GM18519 (cell line): Measurements from ENCODE around the gene PSMG4.

Experiments
- ATAC-seq: cut with Tn5 transposase; IDR thresholded peaks from one replicate; pipeline ENCODE4 v1.9.1; 2021; ENCODE audit warnings: mild to moderate bottlenecking, moderate library complexity; ENCODE audit not compliant: unreplicated experiment, low FRiP score

PSMG4 gene

DNA sequence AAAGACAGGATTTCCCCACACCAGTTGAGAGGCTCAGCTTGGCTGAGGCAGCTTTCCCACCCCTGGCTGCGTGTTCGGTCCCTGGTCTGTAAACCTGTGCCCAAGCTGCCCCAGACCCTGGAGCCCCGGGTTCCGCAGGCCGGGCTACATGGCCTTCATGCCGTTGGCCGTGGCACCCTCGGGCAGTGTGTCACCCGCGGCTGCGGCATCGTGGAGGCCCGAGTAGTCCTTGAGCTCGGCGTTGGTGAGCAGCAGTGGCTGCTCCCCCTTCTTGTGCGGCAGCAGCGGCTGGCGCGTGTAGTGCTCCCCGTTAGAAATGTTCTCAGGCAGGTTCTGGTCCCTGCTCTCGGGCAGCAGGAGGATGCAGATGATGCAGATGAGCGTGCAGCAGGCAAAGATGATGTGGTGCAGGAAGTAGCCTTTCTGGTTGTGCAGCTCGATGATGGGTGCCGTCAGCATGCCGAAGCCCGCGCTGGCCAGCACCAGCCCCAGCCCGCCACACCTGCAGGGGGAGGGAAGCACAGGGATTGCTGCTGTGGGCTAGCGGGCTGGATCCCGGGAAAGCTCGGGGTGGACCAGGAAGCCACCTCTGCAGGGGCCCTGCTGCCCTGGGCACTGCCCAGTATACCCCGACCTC, 14.3 kb downstream of the PSMG4 start:
- no peak for ATAC-seq

DNA sequence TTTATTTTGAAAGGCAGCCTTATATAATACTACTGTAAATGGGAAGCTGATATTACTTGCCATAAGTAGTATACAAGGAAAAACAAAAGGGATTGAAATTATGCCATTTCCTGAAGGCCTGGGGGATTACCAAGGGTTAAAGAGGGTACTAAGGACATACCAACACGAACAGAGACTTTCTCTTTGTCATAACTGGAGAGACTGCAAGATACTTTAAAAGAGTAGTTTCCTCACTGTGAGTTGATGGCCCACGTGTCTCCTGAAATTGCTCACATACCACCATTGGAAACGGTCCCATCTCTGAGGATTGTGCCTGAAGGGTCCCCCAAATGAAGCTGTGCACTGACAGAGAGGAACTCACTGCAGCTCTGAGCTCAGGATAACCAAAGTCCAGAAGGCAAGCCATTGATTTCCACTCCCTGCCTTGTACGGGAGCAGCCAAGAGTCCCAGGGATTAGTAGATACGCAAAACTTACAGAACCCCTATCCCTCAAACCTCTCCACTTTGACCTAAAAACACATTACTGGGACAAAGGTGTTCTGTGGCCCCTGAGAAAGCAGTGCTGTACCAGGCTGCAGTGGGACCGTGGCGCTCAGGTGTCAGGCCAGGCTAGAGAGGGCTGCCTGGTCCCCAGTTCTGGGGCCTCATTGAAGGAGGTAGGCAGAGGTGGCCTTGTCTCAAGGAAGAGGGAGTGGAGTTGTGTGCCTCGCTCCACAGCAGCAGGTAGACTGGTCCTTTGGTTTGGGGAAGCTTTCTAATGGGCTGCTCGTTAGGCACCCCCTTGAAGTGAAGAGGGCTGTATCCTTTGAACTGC, 15.2 kb downstream of the PSMG4 start:
- ATAC-seq = no peak

DNA sequence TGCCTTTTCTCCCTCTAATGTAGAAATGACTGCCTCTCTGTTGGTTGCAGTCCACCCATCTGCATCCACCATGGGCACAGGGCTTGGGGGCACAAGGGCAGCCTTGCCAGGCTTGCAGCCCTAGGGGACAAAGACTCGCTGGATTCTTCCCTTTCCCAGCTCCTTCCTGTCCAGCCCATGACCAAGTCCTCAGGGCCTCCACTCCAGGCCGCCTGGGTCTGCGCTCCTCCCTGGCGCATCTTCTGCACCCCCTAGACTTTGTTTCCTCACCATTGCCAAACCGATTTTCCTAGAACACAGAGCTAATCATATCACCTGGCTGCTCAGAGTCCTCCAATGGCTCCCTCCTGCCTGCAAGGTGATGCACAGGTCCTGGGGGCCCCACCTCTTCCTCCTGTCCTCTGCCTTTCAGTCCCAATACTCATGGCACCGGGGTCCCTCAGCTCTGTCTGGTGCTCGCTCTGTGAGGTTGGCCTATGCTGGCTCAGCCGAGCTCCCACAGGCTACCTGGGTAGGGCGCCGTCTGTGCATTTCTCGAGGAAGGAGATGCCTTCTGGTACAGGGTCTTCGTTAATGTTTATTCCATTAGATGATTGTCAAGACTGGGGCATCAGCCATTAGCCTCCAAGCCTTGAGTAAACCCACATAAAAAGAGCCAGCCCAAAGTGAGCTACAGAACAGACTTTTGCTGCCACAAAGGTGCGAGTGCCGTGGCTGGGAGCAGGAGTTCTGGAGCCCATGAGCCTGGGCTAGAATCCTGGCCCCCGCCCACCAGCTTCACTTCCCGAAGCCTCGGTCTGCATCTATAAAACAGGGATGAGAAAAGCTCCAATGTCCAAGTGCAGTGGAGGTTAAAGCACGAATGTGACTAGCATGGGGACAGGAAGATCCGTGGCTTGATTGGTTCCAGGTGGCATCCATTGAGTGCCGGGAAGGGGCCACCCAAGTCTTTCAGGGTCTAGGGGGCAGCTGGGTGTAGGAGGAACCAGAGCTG, 17.7 kb downstream of the PSMG4 start:
- ATAC-seq = no peak

DNA sequence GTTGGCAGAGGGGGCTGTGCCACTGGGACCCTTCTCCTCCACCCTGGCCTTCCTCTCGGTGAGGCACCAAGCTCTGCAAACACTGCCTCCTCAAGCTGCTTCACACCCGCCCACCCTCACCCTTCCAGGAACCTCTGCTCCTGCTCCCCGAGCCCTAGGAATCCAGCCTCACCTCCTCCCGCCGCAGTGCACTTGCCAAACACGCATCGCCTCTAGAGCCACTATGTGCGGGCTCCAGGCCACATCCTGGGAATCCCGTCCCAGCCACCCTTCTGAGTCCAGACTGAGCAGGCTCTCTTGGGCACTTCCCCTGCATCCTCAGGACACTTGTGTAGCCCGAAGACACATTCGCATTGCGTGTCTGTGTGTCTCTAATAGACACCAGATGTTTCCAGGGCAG, 18.5 kb downstream of the PSMG4 start:
- no peak for ATAC-seq

DNA sequence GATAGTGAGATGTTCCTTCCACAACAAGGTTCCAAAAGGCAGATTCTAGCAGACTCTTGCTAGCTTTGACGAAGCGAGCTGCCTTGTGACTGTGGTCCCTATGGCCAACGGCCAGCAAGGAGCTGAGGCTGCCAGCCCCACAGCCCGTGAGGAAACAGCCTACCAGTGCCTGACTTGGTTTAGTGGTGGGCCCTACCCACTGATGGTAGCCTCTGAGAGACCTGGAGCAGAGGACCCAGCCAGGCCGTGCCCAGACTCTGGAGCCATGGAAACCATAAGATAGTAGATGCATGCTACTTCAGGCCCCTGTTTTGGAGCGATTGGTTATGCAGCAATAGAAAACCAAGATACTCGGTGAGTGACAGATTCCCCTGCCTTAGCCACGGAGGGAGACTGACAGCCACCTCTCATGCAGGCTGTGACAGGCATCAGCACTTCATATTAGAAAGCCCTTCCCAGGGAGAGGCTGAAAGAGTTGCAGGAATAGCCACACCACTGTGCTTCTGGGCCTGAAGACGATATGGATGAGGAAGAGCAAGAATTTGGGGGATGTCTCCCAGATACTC, 19.2 kb downstream of the PSMG4 start:
- ATAC-seq = no peak

DNA sequence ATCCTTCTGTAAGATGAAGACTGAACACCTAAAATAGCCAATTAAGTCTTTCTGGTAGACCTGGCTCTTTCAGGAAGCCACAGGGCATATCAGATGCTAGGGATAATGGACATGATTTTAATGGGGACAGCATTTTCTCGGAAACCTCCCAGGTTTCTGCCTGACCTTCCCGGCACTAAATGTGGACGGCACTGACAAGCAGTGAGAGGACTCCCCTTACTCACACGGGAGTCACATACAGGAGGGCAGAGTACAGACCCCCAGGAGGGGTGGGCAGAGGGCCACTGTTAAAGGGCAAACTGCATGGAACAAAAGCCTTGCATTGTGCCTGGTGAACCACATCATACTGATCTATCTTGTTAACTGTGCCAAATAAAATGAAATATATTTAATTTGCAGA, 19.9 kb downstream of the PSMG4 start:
- ATAC-seq = no peak

DNA sequence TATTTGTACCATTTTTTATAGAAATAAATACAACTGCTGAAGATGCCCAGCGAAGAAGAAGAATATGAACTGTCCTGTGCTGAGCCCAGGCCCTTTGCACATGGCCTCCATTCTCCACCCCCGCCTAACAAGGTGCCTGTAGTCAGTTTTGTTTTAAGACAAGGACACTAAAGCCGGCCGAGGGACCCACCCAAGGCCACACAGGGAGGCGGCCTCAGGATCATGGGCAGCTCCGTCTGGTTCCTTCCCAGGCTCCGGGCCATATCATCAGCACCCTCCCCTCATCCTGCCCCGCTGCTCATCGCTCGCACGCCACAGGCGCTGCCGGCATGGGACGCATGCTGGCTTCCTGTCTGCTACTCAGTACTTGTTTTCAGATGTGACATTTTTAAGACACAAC, 21.3 kb downstream of the PSMG4 start:
- no peak for ATAC-seq

DNA sequence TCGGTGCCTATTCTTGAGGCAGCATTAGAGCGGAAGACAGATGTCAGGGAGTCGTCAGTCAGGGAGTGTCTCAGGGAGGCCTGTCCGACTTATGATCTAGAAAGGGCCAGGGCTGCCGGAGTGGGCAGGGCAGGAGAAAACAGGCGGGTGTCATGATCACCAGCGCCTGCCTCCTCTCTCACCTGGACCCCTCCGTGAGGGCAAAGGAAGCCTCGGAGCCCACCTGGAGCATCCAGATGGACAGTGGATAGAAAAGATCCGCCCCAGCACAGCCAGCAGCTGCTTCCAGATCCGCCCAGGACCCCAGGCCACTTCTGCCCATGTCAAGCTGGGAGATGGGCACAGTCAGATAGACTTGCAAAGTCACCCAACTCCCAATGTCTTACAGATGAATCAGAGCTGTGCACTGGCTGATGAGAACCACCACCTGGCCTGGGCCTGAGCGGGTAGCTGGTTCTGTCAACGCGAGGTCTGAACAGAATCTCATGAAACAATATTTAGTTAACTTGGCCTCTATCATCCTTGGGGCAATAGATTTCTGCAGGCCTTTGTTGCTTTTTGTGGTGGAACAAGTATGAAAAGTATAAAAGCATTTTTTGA, 22.2 kb downstream of the PSMG4 start:
- ATAC-seq = no peak

DNA sequence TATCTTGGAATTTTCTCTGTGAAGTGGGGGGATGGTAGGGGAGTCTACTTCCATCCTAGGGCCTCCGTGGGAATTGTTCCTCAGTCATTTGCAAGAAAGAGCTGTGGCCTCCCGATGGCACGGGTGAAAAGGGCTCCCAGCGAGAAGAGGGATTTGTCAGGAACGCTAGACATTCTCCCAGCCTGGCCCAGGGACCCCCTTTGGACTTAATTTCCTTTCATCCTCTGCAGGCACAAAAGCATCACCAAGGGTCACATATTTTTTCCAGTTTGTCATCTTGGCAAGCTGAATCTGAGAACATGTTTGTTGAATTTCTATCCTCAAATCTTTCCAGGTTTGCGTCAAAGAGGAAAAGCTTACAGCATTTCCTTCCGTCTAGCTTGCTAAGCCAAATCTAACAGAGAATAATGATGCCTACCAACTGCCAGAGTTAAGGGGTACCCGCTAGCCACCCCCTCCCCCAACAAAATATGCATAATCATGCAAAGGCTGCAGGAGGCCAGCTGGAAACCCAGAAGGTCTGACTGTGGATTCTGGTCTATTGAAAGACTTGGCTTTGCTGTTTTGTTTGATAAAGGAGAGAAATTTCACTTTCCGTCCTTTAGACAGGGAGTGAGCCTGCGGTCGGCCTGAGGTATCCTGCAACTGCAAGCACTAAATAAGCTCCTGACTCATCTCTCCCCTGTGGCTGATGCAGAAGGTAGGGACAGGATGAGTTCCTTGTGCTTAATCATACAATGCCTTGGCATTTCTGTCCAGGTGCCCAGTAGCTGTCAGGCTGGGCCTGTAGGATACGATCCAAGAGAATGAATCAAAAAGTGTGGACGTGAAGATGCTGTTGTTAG, 23.1 kb downstream of the PSMG4 start:
- ATAC-seq = no peak

DNA sequence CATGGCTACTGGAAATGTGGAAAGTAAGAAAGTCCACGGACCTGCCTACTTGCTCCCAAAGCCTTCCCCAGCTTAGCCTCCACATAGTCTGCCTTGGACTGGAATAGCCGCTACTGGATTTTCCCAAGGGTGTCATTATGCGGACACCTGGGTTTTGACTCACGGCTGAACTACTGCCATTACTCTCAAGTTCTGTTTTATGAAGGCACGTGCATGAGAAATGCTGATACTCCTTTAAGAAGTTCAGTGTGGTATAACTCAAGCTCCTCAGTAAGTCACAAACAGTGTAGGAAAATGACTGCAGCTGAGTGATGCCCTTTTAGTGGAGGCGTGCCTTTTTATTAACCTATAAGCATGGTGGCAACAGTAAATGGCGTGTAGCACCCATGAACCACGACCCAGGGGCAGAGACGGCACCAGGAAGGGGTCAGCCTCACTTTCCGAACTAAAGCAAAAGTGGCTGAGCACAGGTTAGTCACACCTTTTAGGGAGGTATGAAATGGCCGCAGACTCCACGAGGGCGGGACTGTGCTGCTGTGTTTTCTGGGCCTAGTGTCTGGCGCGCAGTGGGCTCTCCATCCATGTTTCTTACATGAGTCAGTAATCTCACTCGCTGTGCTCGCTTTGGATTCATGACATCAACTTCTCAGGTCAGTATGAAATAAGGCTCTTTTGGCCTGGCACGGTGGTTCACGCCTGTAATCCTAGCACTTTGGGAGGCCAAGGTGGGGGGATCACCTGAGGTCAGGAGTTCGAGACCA, 23.9 kb downstream of the PSMG4 start:
- no peak for ATAC-seq

DNA sequence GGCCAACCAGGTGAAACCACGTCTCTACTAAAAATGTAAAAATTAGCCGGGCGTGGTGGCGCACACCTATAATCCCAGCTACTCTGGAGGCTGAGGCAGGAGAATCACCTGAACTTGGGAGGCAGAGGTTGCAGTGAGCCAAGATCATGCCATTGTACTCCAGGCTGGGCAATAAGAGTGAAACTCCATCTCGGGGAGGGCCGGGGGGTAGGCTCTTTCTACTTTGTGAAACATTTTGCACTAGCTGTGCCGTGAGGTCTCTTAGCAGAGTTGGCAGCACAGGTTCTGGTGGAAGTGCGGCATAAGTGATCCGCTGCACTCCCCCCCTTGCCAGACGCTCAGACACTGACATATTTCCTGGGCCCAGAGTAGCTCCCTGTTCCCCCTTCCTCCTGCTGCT, 24.5 kb downstream of the PSMG4 start:
- no peak for ATAC-seq

DNA sequence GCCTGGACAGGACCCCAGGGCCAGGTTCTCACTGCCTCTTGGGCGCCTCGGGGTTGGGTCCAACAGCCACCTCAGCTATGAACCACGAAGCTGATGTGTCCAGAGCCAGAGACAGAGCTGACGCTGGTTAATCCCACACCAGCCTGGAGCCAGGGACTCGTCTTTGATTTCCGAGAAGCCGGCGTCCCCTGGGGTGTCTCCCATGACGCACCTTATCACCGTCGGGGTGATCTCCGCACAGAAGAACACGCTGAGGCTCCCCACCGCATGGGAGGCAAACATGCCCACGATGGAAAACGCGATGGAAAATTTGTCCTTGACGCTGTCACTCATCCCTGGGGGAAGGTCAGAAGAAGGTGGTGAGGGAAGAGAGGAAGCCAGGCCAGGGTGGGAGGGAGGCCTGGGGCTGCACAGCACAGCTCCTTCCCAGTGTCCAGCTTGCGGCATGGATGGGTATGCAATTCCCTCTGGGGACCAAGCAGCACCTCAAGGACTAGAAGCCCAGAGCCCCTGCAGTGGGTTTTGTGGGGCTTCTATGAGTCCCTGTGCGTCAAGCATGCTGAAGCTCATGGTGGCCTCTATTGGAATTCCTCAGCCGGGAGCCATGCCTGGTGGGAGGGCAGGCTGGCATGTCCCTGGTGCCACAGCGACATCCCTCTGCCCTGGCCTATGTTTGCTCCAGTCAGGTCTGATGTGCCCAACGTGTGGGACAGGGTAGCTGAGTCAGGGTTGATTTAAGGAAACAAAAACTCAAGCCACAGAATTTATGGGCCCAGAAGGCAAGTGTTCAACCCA, 25.1 kb downstream of the PSMG4 start:
- no peak for ATAC-seq

DNA sequence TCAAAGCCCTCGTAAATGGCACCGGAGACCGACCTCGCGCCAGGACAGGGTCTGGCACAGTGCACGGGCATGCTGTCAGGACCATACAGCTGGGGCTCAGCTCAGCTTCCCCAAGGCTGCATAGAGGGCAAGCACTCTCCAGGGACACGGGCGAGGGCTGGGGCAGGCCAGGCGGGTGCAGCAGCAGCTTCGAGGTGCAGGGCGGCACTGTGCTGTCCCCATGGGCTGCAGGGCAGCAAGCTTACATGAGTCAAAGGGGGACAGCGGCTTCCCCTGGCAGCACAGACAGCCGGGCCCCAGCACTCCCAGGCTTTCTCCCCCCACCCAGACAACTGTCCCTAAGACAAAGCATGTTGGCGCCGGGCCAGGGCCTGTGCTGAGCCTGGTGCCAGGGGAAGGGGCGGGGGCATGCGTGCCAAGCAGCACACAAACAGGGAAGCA, 25.7 kb downstream of the PSMG4 start:
- ATAC-seq = no peak

DNA sequence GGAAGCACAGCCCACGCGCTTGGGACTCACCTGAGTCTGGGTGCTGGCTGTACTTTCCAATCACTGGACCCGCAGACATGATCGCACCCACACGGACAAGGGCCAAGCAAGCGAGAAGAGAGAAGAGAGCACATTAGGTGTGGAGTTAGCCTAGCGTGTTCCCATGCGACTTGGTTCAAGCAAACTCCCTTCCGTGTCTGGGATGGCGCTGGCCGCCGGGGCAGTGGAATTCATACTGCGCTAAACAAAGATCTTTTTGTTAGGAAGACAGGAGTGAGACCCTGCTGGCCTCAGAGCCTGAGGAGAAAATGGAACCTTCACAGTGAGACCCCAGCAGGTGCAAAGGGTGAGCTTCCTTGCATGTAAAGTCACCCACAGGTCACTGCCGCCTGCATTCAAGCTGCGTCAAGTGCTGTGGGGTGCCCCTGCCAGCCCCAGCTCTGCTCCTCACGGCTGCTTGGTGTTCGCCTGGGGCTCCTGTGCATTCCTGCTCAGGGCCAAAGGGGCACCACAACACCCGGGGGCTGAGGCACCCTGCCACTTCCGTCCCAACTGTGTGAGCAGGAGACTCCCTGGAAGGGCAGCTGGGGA, 26.4 kb downstream of the PSMG4 start:
- no peak for ATAC-seq

DNA sequence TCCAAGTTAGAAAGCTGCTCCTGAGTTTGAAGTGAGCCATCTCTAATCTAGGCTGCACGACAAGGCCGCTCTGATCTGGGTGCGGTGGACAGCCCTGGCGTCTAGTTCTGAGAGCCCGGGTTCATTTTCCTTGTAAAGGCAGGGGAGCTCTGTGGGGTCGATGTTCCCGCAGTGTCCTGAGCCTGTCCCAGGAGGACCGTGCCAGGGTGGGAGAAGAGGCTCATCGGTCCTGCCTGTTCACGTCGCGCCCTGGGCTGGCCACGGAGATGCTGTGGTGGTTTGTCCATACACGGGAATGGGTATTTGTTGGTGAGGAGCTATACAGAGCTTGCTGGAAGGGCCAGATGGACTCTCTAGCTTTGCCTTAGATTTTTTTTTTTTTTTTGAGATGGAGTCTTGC, 27.0 kb downstream of the PSMG4 start:
- ATAC-seq = no peak

DNA sequence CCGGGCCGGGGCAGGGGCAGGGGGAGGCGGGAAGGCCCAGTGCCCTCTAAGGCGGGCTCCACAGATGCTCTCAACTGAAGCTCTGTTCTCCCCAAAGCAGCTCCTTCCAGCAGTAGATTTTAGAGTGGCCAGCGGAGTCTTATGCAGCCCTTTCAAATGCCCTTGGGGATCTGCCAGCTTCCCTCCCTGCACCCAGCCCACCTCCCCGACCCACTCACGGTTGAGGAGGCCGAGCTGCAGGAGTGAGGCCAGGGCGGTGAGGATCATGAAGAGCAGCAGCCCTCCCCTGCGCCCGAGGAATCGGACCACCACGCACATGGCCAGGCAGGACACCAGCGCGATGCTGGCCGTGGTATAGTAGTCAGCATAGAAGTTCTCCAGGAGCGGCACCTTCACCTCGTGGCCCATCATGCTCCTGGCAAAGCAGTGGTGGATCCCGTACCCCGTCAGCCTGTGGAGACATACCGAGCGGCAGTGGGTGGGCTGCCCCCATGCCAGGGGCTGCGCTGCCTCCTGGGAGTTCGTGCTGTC, 28.0 kb downstream of the PSMG4 start:
- ATAC-seq = no peak

DNA sequence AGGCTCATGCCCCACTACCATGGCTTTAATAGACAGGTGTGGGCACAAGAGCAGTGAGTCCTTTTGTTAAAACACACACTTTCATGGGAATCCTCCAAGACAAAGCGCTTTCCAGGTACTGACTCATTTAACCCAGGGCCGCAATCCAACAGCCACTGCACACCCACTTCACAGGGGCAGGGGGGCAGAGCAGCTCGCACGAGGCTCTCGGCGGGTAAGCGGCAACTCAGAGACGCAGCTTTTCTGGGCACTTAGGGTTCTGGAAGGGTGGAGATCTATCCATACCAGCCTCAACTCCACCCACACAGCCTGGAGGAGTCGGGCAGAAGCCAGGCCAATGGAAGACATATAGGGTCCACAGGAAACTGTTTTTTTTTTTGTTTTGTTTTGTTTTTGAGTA, 28.6 kb downstream of the PSMG4 start:
- no peak for ATAC-seq
